Liver (tissue), 9 donors: Measurements from ENCODE around the gene BRSK1. TPM values are rescaled to one million over a fixed set of nuclear protein-coding genes. Genes with fewer than 3 reads are reported as not detected.

ENCODE experiments used
- DNase-seq: peaks from one replicate; pipeline ENCODE4 v3.0.0-alpha.2; 2017; ENCODE audit warnings: low spot score
- H3K27ac ChIP-seq, 2 donors: one replicate each; pipeline ENCODE4 v1.7.0; 2013; ENCODE audit warnings: inconsistent platforms in 2 of 2, low read length in 2 of 2, control low read depth in 1 of 2, low read depth in 1 of 2, mild to moderate bottlenecking in 1 of 2
- H3K27me3 ChIP-seq, 4 donors: one replicate each; pipeline versions ENCODE4 v1.6.1 to v1.7.0; 2013; ENCODE audit warnings: low read length in 3 of 4, inconsistent platforms in 1 of 4, mild to moderate bottlenecking in 1 of 4, moderate library complexity in 1 of 4; ENCODE audit not compliant: control insufficient read depth in 4 of 4, insufficient read depth in 4 of 4
- H3K36me3 ChIP-seq, 4 donors: one replicate each; pipeline versions ENCODE4 v1.6.1 to v1.7.0; 2013; ENCODE audit warnings: low read length in 3 of 4, mild to moderate bottlenecking in 3 of 4, low read depth in 1 of 4, moderate library complexity in 1 of 4; ENCODE audit not compliant: control insufficient read depth in 4 of 4, insufficient read depth in 3 of 4
- H3K4me1 ChIP-seq, 4 donors: one replicate each; pipeline versions ENCODE4 v1.6.1 to v1.7.0; 2013; ENCODE audit warnings: low read length in 3 of 4, mild to moderate bottlenecking in 3 of 4, moderate library complexity in 1 of 4; ENCODE audit not compliant: control insufficient read depth in 4 of 4, insufficient read depth in 4 of 4
- H3K4me3 ChIP-seq, 3 donors: one replicate each; pipeline versions ENCODE4 v1.6.1 to v1.7.0; 2013; ENCODE audit warnings: low read length in 3 of 3, control low read depth in 1 of 3, low read depth in 1 of 3, mild to moderate bottlenecking in 1 of 3
- H3K9ac ChIP-seq, 2 donors: one replicate each; pipeline ENCODE4 v1.7.0; 2013; ENCODE audit warnings: low read length in 2 of 2, mild to moderate bottlenecking in 2 of 2, moderate library complexity in 2 of 2, control low read depth in 1 of 2, low read depth in 1 of 2
- H3K9me3 ChIP-seq, 4 donors: one replicate each; pipeline versions ENCODE4 v1.6.1 to v1.7.0; 2013; ENCODE audit warnings: low read length in 3 of 4; ENCODE audit not compliant: control insufficient read depth in 4 of 4
- EGR1 ChIP-seq, 2 donors: IDR thresholded peaks; 2 replicates each; pipeline ENCODE4 v1.6.1; 2016 to 2018; ENCODE audit warnings: antibody characterized with exemption in 2 of 2, low read depth in 2 of 2
- FOXA1 ChIP-seq: IDR thresholded peaks from 2 replicates; pipeline ENCODE4 v1.6.1; 2016; ENCODE audit warnings: antibody characterized with exemption
- FOXA2 ChIP-seq: IDR thresholded peaks from 2 replicates; pipeline ENCODE4 v1.6.1; 2016; ENCODE audit warnings: antibody characterized with exemption
- HNF4A ChIP-seq, 2 donors: conservative IDR thresholded peaks; 2 replicates each; pipeline ENCODE4 v1.6.1; 2016; ENCODE audit warnings: antibody characterized with exemption in 2 of 2, mild to moderate bottlenecking in 2 of 2
- JUND ChIP-seq, 2 donors: IDR thresholded peaks; 2 replicates each; pipeline ENCODE4 v1.6.1; 2016; ENCODE audit warnings: antibody characterized with exemption in 2 of 2
- MAX ChIP-seq: IDR thresholded peaks from 2 replicates; pipeline ENCODE4 v1.6.1; 2016; ENCODE audit warnings: antibody characterized with exemption
- NR2F2 ChIP-seq: IDR thresholded peaks from 2 replicates; pipeline ENCODE4 v1.6.1; 2016; ENCODE audit warnings: antibody characterized with exemption
- RAD21 ChIP-seq, 2 donors: IDR thresholded peaks; 2 replicates each; pipeline ENCODE4 v1.6.1; 2016; ENCODE audit warnings: antibody characterized with exemption in 2 of 2, mild to moderate bottlenecking in 2 of 2
- RXRA ChIP-seq, 2 donors: IDR thresholded peaks; 2 replicates each; pipeline ENCODE4 v1.6.1; 2017 to 2018; ENCODE audit warnings: antibody characterized with exemption in 2 of 2, mild to moderate bottlenecking in 1 of 2
- SP1 ChIP-seq: IDR thresholded peaks from 2 replicates; pipeline ENCODE4 v1.6.1; 2018; ENCODE audit warnings: antibody characterized with exemption, mild to moderate bottlenecking
- TAF1 ChIP-seq: conservative IDR thresholded peaks from 2 replicates; pipeline ENCODE4 v1.6.1; 2016; ENCODE audit warnings: antibody characterized with exemption, mild to moderate bottlenecking
- YY1 ChIP-seq: IDR thresholded peaks from 2 replicates; pipeline ENCODE4 v1.6.1; 2016; ENCODE audit warnings: antibody characterized with exemption, mild to moderate bottlenecking
- WGBS: extraction: QIAGEN DNeasy Blood & Tissue Kit; methylation state at CpG from one replicate; pipeline ENCODE4 v1.1.7; 2013; 5-methylcytosine and 5-hydroxymethylcytosine counted together
- polyA plus RNA-seq, 2 donors: library from polyadenylated mRNA; stranded (reverse) in 1 of 2; unstranded in 1 of 2; fragments of 200-250 nt in 1 of 2; fragments of >200 nt in 1 of 2; fragmentation: Nextera tagmentation in 1 of 2; extraction: Ambion mirVana in 1 of 2; gene quantifications; one replicate each; pipeline versions ENCODE4 v1.2.1 to v1.2.3, GENCODE V29; 2013 to 2015
- total RNA-seq, 2 donors: library from RNA; depleted of rRNA; stranded (reverse); fragments of >200 nt; gene quantifications; one replicate each; pipeline ENCODE4 v1.2.3, GENCODE V29; 2014
- TF ChIP-seq, protein P1 (sequence below): fragments of 150-350 bp; IDR thresholded peaks from 2 replicates; pipeline ENCODE4 v1.5.1; 2017; ENCODE audit warnings: improper control_type of control experiment, low read depth, low read length; ENCODE audit not compliant: missing input control
- TF ChIP-seq, protein P2 (sequence below): IDR thresholded peaks from 2 replicates; pipeline ENCODE4 v1.6.1; 2016; ENCODE audit warnings: antibody characterized with exemption
- donor health status: healthy.
- donor health status: healthy.
- donor health status: healthy.
- donor health status: healthy.
- donor health status: healthy.

The BRSK1 gene
- total and polyA plus RNA-seq, 4 donors = 0.10 to 0.65 (median 0.42) TPM; not detected in 1

GRCh38 chr19:55297267-55297666, 13.5 kb downstream of the BRSK1 start:
- no peaks in the 10 kb centered on the region for H3K9me3 ChIP-seq
- no peak for DNase-seq
- H3K27me3 ChIP-seq = no peaks in the 10 kb centered on the region
- H3K9ac ChIP-seq = no peak overlapping the region
- peaks cover 0 to 7% (median 3%) of the 10 kb centered on the region in 4 donors for H3K4me1 ChIP-seq
- no peaks in the 10 kb centered on the region for H3K36me3 ChIP-seq
- H3K4me3 ChIP-seq = no peak overlapping the region
- 83% methylated on average over 10 of the region's 10 CpGs for WGBS
- no peak for TF ChIP-seq FOXA2
- TF ChIP-seq YY1 = no peak
- TF ChIP-seq EGR1 (IDR thresholded peaks at IDR 0.05; ENCODE audit: low read depth in 2 of 2) = no peak
- no peak for TF ChIP-seq FOXA1
- no peak for TF ChIP-seq JUND (IDR thresholded peaks at IDR 0.05)
- TF ChIP-seq, protein P1, sequence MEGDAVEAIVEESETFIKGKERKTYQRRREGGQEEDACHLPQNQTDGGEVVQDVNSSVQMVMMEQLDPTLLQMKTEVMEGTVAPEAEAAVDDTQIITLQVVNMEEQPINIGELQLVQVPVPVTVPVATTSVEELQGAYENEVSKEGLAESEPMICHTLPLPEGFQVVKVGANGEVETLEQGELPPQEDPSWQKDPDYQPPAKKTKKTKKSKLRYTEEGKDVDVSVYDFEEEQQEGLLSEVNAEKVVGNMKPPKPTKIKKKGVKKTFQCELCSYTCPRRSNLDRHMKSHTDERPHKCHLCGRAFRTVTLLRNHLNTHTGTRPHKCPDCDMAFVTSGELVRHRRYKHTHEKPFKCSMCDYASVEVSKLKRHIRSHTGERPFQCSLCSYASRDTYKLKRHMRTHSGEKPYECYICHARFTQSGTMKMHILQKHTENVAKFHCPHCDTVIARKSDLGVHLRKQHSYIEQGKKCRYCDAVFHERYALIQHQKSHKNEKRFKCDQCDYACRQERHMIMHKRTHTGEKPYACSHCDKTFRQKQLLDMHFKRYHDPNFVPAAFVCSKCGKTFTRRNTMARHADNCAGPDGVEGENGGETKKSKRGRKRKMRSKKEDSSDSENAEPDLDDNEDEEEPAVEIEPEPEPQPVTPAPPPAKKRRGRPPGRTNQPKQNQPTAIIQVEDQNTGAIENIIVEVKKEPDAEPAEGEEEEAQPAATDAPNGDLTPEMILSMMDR = no peak
- no peak for TF ChIP-seq NR2F2
- no peak for TF ChIP-seq SP1
- TF ChIP-seq MAX = no peak
- TF ChIP-seq, protein P2, sequence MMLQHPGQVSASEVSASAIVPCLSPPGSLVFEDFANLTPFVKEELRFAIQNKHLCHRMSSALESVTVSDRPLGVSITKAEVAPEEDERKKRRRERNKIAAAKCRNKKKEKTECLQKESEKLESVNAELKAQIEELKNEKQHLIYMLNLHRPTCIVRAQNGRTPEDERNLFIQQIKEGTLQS = no peak
- TF ChIP-seq HNF4A (conservative IDR thresholded peaks at IDR 0.05) = no peak
- TF ChIP-seq RAD21 (IDR thresholded peaks at IDR 0.05) = no peak
- no peak overlapping the region for H3K27ac ChIP-seq

- H3K27ac ChIP-seq = no peak overlapping the region
- H3K9ac ChIP-seq = no peak overlapping the region
- H3K4me3 ChIP-seq = no peak overlapping the region
- peaks cover 0 to 7% (median 3%) of the 10 kb centered on the region in 4 donors for H3K4me1 ChIP-seq
- H3K27me3 ChIP-seq = no peaks in the 10 kb centered on the region
- no peak for TF ChIP-seq EGR1 (IDR thresholded peaks at IDR 0.05; ENCODE audit: low read depth in 2 of 2)
- TF ChIP-seq, protein P1 = no peak
- no peak for TF ChIP-seq FOXA2
- TF ChIP-seq FOXA1 = no peak
- TF ChIP-seq, protein P2 = no peak
- TF ChIP-seq TAF1 = no peak
- DNase-seq = no peak
- no peaks in the 10 kb centered on the region for H3K9me3 ChIP-seq
- WGBS = 89% methylated on average over 10 of the region's 10 CpGs
- no peaks in the 10 kb centered on the region for H3K36me3 ChIP-seq
Observed at GRCh38 chr19:55299991-55300390, 16.2 kb downstream of the BRSK1 start.

- Histone ChIP-seq H3K9me3 (no peaks in the 10 kb centered on the region), H3K9ac (no peak overlapping the region), H3K36me3 (no peaks in the 10 kb centered on the region), H3K27me3 (no peaks in the 10 kb centered on the region), H3K4me1 (peaks cover 0 to 7% (median 3%) of the 10 kb centered on the region in 4 donors), H3K4me3 (no peak overlapping the region), H3K27ac (no peak overlapping the region)
- no peak for DNase-seq
- TF ChIP-seq JUND (IDR thresholded peaks at IDR 0.05) (no peak), YY1 (no peak), RXRA (IDR thresholded peaks at IDR 0.05) (no peak)
- 59% methylated on average over 15 of the region's 15 CpGs for WGBS
Observed at GRCh38 chr19:55300886-55301458, 17.2 kb downstream of the BRSK1 start.
